Thymus (tissue), 11 donors: Measurements from ENCODE around the gene CSNK1G3. TPM values are rescaled to one million over a fixed set of nuclear protein-coding genes. Genes with fewer than 3 reads are reported as not detected.

Experiments
- DNase-seq, 9 donors: peaks; one replicate each; pipeline ENCODE4 v3.0.0-alpha.2; 2013; ENCODE audit warnings: low spot score in 9 of 9, low read depth in 6 of 9, missing footprints in 1 of 9
- H3K27ac ChIP-seq, 2 donors: one replicate each; pipeline ENCODE4 v1.5.1; 2013; ENCODE audit warnings: control low read depth in 1 of 2, low read depth in 1 of 2, low read length in 1 of 2, mild to moderate bottlenecking in 1 of 2, moderate library complexity in 1 of 2
- H3K27me3 ChIP-seq, 2 donors: one replicate each; pipeline ENCODE4 v1.5.1; 2013; ENCODE audit warnings: low read length in 1 of 2; ENCODE audit not compliant: control insufficient read depth in 2 of 2, insufficient read depth in 1 of 2
- H3K36me3 ChIP-seq, 2 donors: one replicate each; pipeline ENCODE4 v1.5.1; 2013; ENCODE audit warnings: low read length in 1 of 2, mild to moderate bottlenecking in 1 of 2, moderate library complexity in 1 of 2; ENCODE audit not compliant: control insufficient read depth in 2 of 2, insufficient read depth in 2 of 2
- H3K4me1 ChIP-seq, 2 donors: one replicate each; pipeline ENCODE4 v1.5.1; 2013; ENCODE audit warnings: low read length in 2 of 2; ENCODE audit not compliant: control insufficient read depth in 2 of 2, insufficient read depth in 2 of 2
- H3K4me3 ChIP-seq, 2 donors: one replicate each; pipeline ENCODE4 v1.5.1; 2013; ENCODE audit warnings: low read length in 2 of 2, control low read depth in 1 of 2, mild to moderate bottlenecking in 1 of 2
- H3K9me3 ChIP-seq, 2 donors: one replicate each; pipeline ENCODE4 v1.5.1; 2013; ENCODE audit warnings: low read length in 1 of 2, mild to moderate bottlenecking in 1 of 2; ENCODE audit not compliant: control insufficient read depth in 2 of 2, insufficient read depth in 1 of 2
- WGBS: extraction: QIAGEN DNeasy Blood & Tissue Kit; methylation state at CpG from one replicate; pipeline ENCODE4 v1.1.7; 2013; 5-methylcytosine and 5-hydroxymethylcytosine counted together
- polyA plus RNA-seq: library from polyadenylated mRNA; stranded (reverse); fragments of 200-250 nt; gene quantifications from one replicate; pipeline ENCODE4 v1.2.3, GENCODE V29; 2013
- total RNA-seq: library from RNA; stranded (reverse); fragments of 120-200 nt; gene quantifications from one replicate; pipeline ENCODE4 v1.2.4, GENCODE V29; 2013
- donor health status: healthy.

CSNK1G3 gene
- total and polyA plus RNA-seq, 2 donors, result 18.9 to 69.7 TPM

- Histone ChIP-seq H3K27me3 (no peaks in the 10 kb centered on the region), H3K4me3 (no peak overlapping the region), H3K4me1 (no peaks in the 10 kb centered on the region), H3K36me3 (no peaks in the 10 kb centered on the region), H3K27ac (no peak overlapping the region), H3K9me3 (no peaks in the 10 kb centered on the region)
- no peak for DNase-seq
- WGBS, result 79% methylated on average over 4 of the region's 4 CpGs
Measured at GRCh38 chr5:123524146-123524545, 12.2 kb downstream of the CSNK1G3 start.

DNA sequence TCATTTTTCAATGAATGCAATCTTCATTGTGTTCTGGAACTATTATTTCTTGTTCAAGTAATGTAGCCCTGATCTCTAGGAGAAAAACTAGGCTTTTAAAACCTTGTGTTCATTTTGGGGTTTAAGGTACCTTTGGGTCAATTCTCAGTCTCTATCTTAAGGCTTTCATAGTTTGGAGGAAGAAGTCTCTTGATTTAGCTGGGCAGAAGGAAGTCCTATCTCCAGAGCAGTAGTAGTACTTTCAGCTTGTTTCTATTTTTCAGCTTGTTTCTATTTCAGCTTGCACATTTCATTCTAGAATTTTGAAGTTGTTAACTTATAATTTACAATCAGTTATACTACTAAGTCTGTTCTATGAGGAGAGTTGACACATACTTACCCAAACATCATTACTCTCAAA lies 15.2 kb downstream of the CSNK1G3 start:
- no peak overlapping the region for H3K4me3 ChIP-seq
- no peaks in the 10 kb centered on the region for H3K36me3 ChIP-seq
- no peaks in the 10 kb centered on the region for H3K9me3 ChIP-seq
- H3K4me1 ChIP-seq, result no peaks in the 10 kb centered on the region
- no peaks in the 10 kb centered on the region for H3K27me3 ChIP-seq
- no peak for DNase-seq
- no peak overlapping the region for H3K27ac ChIP-seq

GRCh38 chr5:123528065-123528464 lies 16.1 kb downstream of the CSNK1G3 start:
- no peak overlapping the region for H3K4me3 ChIP-seq
- no peaks in the 10 kb centered on the region for H3K9me3 ChIP-seq
- no peaks in the 10 kb centered on the region for H3K4me1 ChIP-seq
- DNase-seq, result no peak
- H3K27ac ChIP-seq, result no peak overlapping the region
- H3K36me3 ChIP-seq, result no peaks in the 10 kb centered on the region
- no peaks in the 10 kb centered on the region for H3K27me3 ChIP-seq

DNA sequence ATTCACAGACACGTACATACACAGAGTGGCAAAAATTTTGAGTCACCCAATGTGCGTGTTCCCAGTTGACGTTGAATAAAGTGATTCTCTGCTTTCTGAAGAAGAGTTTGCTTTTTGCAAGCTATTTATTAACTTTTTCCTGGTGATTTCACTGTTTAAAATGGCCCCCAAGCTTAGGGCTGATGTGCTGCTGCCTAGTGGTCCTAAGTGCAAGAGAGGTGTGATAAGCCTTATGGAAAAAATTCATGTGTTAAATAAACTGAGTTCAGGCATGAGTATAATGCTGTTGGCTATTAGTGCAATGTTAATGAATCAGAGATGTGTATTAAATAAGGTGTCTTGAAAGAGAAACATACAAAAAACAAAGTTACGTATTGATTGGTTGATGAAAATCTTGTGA lies 16.9 kb downstream of the CSNK1G3 start:
- no peaks in the 10 kb centered on the region for H3K4me1 ChIP-seq
- no peaks in the 10 kb centered on the region for H3K36me3 ChIP-seq
- H3K4me3 ChIP-seq, result no peak overlapping the region
- DNase-seq, result no peak
- no peaks in the 10 kb centered on the region for H3K9me3 ChIP-seq
- WGBS, result 97% methylated on average over 4 of the region's 4 CpGs
- H3K27ac ChIP-seq, result no peak overlapping the region
- no peaks in the 10 kb centered on the region for H3K27me3 ChIP-seq

GRCh38 chr5:123530728-123531127 lies 18.8 kb downstream of the CSNK1G3 start:
- H3K27me3 ChIP-seq, result no peaks in the 10 kb centered on the region
- WGBS, result 97% methylated on average over 3 of the region's 3 CpGs
- no peaks in the 10 kb centered on the region for H3K9me3 ChIP-seq
- H3K4me1 ChIP-seq, result no peaks in the 10 kb centered on the region
- no peak overlapping the region for H3K4me3 ChIP-seq
- H3K27ac ChIP-seq, result no peak overlapping the region
- no peak for DNase-seq
- H3K36me3 ChIP-seq, result no peaks in the 10 kb centered on the region

GRCh38 chr5:123535648-123536047 lies 23.7 kb downstream of the CSNK1G3 start:
- no peaks in the 10 kb centered on the region for H3K36me3 ChIP-seq
- H3K4me3 ChIP-seq, result no peak overlapping the region
- no peak for DNase-seq
- H3K27me3 ChIP-seq, result no peaks in the 10 kb centered on the region
- 96% methylated on average over 1 of the region's 1 CpG for WGBS
- no peak overlapping the region for H3K27ac ChIP-seq
- H3K9me3 ChIP-seq, result no peaks in the 10 kb centered on the region
- no peaks in the 10 kb centered on the region for H3K4me1 ChIP-seq

DNA sequence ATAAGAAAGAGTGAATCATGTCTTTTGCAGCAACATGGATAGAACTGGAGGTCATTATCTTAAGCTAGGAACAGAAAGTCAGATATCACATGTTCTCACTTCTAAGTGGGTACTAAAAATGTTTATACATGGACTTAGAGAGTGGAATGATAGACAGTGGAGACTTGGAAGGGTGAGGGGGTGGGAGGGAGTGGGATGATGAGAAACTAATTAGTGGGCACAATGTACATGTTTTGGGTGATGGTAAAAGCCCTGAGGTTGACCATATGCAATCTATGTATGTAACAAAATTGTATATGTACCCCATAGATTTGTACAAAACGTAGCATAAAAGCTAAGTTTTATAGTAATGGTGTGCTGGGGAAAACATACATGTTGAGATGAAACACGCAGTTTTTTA lies 25.3 kb downstream of the CSNK1G3 start:
- DNase-seq, result no peak
- H3K4me1 ChIP-seq, result no peaks in the 10 kb centered on the region
- no peaks in the 10 kb centered on the region for H3K9me3 ChIP-seq
- no peak overlapping the region for H3K27ac ChIP-seq
- H3K27me3 ChIP-seq, result no peaks in the 10 kb centered on the region
- 97% methylated on average over 2 of the region's 2 CpGs for WGBS
- no peak overlapping the region for H3K4me3 ChIP-seq
- H3K36me3 ChIP-seq, result no peaks in the 10 kb centered on the region

GRCh38 chr5:123537845-123538244 lies 25.9 kb downstream of the CSNK1G3 start:
- 98% methylated on average over 2 of the region's 2 CpGs for WGBS
- H3K27me3 ChIP-seq, result no peaks in the 10 kb centered on the region
- DNase-seq, result no peak
- H3K4me3 ChIP-seq, result no peak overlapping the region
- H3K4me1 ChIP-seq, result no peaks in the 10 kb centered on the region
- no peaks in the 10 kb centered on the region for H3K36me3 ChIP-seq
- H3K27ac ChIP-seq, result no peak overlapping the region
- H3K9me3 ChIP-seq, result no peaks in the 10 kb centered on the region

DNA sequence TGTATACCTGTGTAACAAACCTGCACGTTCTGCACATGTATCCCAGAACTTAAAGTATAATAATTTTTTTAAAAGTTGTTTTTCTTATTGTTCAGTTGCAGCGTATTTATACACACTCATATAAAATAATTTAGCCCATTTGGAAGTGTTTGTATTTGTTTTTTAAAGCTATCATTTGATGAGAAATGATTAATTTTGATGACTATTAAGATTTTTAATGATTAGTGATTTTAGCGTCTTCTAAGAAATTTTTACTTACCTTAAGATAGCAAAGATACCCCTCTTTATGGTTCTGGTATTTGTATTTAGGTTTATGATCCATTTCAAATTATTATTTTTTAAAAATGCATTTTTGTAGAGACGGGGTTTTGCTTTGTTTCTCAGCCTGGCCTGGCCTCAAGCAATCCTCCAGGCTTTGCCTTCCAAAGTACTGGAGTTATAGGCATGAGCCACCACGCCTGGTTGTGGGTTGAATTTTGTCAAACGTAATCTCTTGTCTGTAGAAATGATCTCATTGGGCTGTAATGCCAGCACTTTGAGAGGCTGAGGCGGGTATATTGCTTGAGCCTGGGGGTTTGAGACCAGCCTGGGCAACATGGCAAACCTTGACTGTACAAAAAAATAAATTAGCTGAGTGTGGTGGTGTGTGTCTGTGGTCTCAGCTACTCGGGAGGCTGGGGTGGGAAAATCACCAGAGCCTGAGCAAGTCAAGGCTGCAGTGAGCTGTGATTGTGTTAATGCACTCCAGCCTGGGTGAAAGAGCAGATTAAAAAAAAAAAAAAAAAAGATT lies 26.9 kb downstream of the CSNK1G3 start:
- Histone ChIP-seq H3K4me3 (no peak overlapping the region), H3K27ac (no peak overlapping the region), H3K36me3 (no peaks in the 10 kb centered on the region), H3K4me1 (peaks cover 0 to 2% of the 10 kb centered on the region in 2 donors), H3K9me3 (no peaks in the 10 kb centered on the region), H3K27me3 (no peaks in the 10 kb centered on the region)
- WGBS, result 96% methylated on average over 8 of the region's 8 CpGs
- no peak for DNase-seq
